Caco-2 (cell line): ENCODE results near the gene KRT80. TPM values are rescaled to one million over a fixed set of nuclear protein-coding genes. Genes with fewer than 3 reads are reported as not detected.

Experiments used
- BruUV-seq: library from RNA; stranded (reverse); fragments of 400-500 nt; replicated peaks from 2 replicates; lab custom pipeline; 2021; lab: Mats Ljungman, UMichigan
- CTCF ChIA-PET: fragments of 300-600 bp; sonication (Branson Sonifier 250); formaldehyde crosslinking; loops from one replicate; lab custom pipeline; 2022; ENCODE audit warnings: antibody characterized with exemption; lab: Charles Lee
- POLR2A ChIA-PET: fragments of 300-600 bp; sonication (Branson Sonifier 250); formaldehyde crosslinking; loops from one replicate; lab custom pipeline; 2022; ENCODE audit warnings: antibody characterized with exemption; lab: Charles Lee
- DNase-seq, 2 experiments: peaks; one replicate each; pipeline versions ENCODE4 v3.0.0 to v3.0.0-alpha.2; 2020 to 2022
- H3K27me3 ChIP-seq: replicated peaks from 2 replicates; pipeline ENCODE4 v1.6.0; 2011; ENCODE audit warnings: low read length; ENCODE audit not compliant: control insufficient read depth, insufficient read depth
- H3K36me3 ChIP-seq: 2 replicates; pipeline ENCODE4 v1.5.1; 2011; ENCODE audit warnings: low read length; ENCODE audit not compliant: control insufficient read depth, insufficient read depth
- H3K4me1 ChIP-seq: fragments of 250-450 bp; sonication (Bioruptor Pico); 2 replicates; pipeline ENCODE4 v1.5.1; 2020; ENCODE audit warnings: mild to moderate bottlenecking
- H3K4me3 ChIP-seq: 2 replicates; pipeline ENCODE4 v1.5.1; 2011; ENCODE audit warnings: low read depth, mild to moderate bottlenecking, control low read depth, low read length
- H3K9me3 ChIP-seq: fragments of 250-450 bp; sonication (Bioruptor Pico); 2 replicates; pipeline ENCODE4 v1.5.1; 2020; ENCODE audit warnings: mild to moderate bottlenecking, moderate library complexity
- H3K27ac Mint-ChIP-seq: one replicate; pipeline ENCODE4 v1.8.0; 2022; ENCODE audit warnings: mixed read lengths; ENCODE audit not compliant: unreplicated experiment
- H3K27me3 Mint-ChIP-seq: one replicate; pipeline ENCODE4 v1.8.0; 2022; ENCODE audit warnings: mixed read lengths; ENCODE audit not compliant: insufficient read depth, unreplicated experiment
- H3K36me3 Mint-ChIP-seq: one replicate; pipeline ENCODE4 v1.8.0; 2022; ENCODE audit warnings: mild to moderate bottlenecking, mixed read lengths; ENCODE audit not compliant: insufficient read depth, unreplicated experiment
- H3K4me1 Mint-ChIP-seq: one replicate; pipeline ENCODE4 v1.8.0; 2022; ENCODE audit warnings: low read depth, mixed read lengths; ENCODE audit not compliant: unreplicated experiment
- H3K4me3 Mint-ChIP-seq: one replicate; pipeline ENCODE4 v1.8.0; 2022; ENCODE audit warnings: mild to moderate bottlenecking, moderate library complexity, mixed read lengths; ENCODE audit not compliant: unreplicated experiment
- H3K9me3 Mint-ChIP-seq: one replicate; pipeline ENCODE4 v1.8.0; 2022; ENCODE audit warnings: mixed read lengths; ENCODE audit not compliant: unreplicated experiment
- CTCF ChIP-seq, 2 experiments: fragments of 200-600 bp in 1 of 2; IDR thresholded peaks; 1 replicate in 1 of 2; 2 replicates in 1 of 2; pipeline versions ENCODE4 v1.5.1 to v1.8.0; 2011 to 2022; ENCODE audit warnings: antibody characterized with exemption in 1 of 2, control low read depth in 1 of 2, inconsistent platforms in 1 of 2, low read depth in 1 of 2, low read length in 1 of 2, mild to moderate bottlenecking in 1 of 2, moderate library complexity in 1 of 2; ENCODE audit not compliant: insufficient read depth in 1 of 2, severe bottlenecking in 1 of 2, unreplicated experiment in 1 of 2
- intact Hi-C: fragments of 100-400 bp; cut with micrococcal nuclease; formaldehyde crosslinking; loops from one replicate; pipeline ENCODE4 v1.10.0; 2022; ENCODE audit not compliant: unreplicated experiment
- total RNA-seq: library from RNA; stranded (reverse); gene quantifications from 2 replicates; pipeline ENCODE4 v1.2.3, GENCODE V29; 2022

The KRT80 gene
- total RNA-seq, 1 experiment from 2014 or later: 0.29 TPM

- CTCF ChIA-PET: no interaction called here
- intact Hi-C loops: no loop called here
Measured at GRCh38 chr12:52204931-52205505, 13.2 kb upstream of the KRT80 start.

DNA sequence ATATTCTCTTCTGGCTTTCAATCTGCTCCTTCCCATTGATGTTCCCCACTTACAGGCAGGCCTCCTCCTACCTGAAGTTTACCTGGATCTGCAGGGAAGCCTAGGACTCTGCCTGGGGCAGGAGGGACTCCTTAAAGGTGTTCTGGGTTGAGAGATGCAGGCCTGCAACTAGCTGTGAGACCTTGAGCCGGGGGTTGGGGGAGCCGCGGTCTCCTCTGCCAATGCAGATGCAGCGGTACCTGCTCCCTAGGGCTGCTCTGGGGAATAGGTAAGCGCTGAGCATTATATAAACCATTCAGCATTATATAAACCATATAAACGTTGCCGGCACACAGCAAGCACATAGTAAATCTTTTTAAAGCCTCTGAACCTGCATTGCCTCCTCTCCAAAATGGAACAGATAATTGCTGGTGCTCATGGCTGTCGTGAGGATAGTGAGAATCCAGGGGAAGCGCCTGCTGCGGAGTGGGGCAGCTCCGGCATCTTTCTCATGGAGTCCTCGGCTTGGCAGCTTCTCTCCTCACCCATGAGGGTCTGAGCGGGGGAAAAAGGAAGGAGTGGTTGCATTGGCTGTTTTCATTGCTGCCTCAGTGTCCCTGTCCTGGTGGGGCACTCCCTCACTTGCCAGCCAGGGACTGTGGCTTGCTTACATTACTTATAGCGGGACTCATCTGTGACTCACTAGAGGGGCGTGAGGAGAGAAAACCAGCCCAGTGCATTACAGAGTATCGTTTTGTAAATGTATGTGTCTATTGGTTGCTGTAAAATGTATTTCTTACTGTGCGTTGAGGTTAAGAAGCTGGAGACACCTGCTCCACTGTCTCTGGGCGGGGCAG, 12.5 kb upstream of the KRT80 start:
- H3K27me3 ChIP-seq: no peaks in the 10 kb centered on the region
- H3K27ac Mint-ChIP-seq: no peak overlapping the region
- POLR2A ChIA-PET: no interaction called here

More at GRCh38 chr12:52204931-52205505, 13.2 kb upstream of the KRT80 start:
- TF ChIP-seq CTCF (IDR thresholded peaks at IDR 0.05; ENCODE audit: insufficient read depth in 1 of 2, low read depth in 1 of 2, low read length in 1 of 2, severe bottlenecking in 1 of 2, unreplicated experiment in 1 of 2): no peak
- Mint-ChIP-seq H3K27ac (no peak overlapping the region), H3K4me3 (no peak overlapping the region), H3K4me1 (peaks cover 6% of the 10 kb centered on the region), H3K36me3 (no peaks in the 10 kb centered on the region), H3K27me3 (no peaks in the 10 kb centered on the region), H3K9me3 (no peaks in the 10 kb centered on the region)
- BruUV-seq: no TSS peak
- no peaks in the 10 kb centered on the region for H3K27me3 ChIP-seq
- peaks cover 7% of the 10 kb centered on the region; the same call in 1 of the 2 replicates for H3K4me1 ChIP-seq
- no peaks in the 10 kb centered on the region for H3K36me3 ChIP-seq
- no peak for DNase-seq
- POLR2A ChIA-PET: no interaction called here
- no peak overlapping the region for H3K4me3 ChIP-seq
- H3K9me3 ChIP-seq: no peaks in the 10 kb centered on the region

More for the DNA sequence above, 12.5 kb upstream of the KRT80 start:
- Mint-ChIP-seq H3K4me3 (no peak overlapping the region), H3K27me3 (no peaks in the 10 kb centered on the region), H3K36me3 (no peaks in the 10 kb centered on the region), H3K4me1 (peaks cover 6% of the 10 kb centered on the region), H3K9me3 (no peaks in the 10 kb centered on the region)
- intact Hi-C loops: no loop called here
- no peaks in the 10 kb centered on the region for H3K9me3 ChIP-seq
- BruUV-seq: no TSS peak
- H3K4me3 ChIP-seq: no peak overlapping the region
- peaks cover 7% of the 10 kb centered on the region; the same call in 1 of the 2 replicates for H3K4me1 ChIP-seq
- CTCF ChIA-PET: no interaction called here
- no peaks in the 10 kb centered on the region for H3K36me3 ChIP-seq
- no peak for TF ChIP-seq CTCF (IDR thresholded peaks at IDR 0.05; ENCODE audit: insufficient read depth in 1 of 2, low read depth in 1 of 2, low read length in 1 of 2, severe bottlenecking in 1 of 2, unreplicated experiment in 1 of 2)
- no peak for DNase-seq
